NCI-H146 treated with DMSO at 0.1 percent for 48 hours (cell line): ENCODE measurements around the gene HOXC9.

Experiments used
- DNase-seq: peaks from one replicate; lab custom pipeline; 2025; ENCODE audit not compliant: unreplicated experiment; lab: John Stamatoyannopoulos, UW

HOXC9 gene

GRCh38 chr12:54012631-54013409 lies 12.9 kb downstream of the HOXC9 start:
- no peak for DNase-seq

- no peak for DNase-seq
These were observed 14.5 kb downstream of the HOXC9 start for GRCh38 chr12:54014377-54015017.

- no peak for DNase-seq
These were observed 15.3 kb downstream of the HOXC9 start for GRCh38 chr12:54015018-54015931.

GRCh38 chr12:54016051-54016450 lies 16.1 kb downstream of the HOXC9 start:
- DNase-seq = no peak

- no peak for DNase-seq
These were observed 16.6 kb downstream of the HOXC9 start for GRCh38 chr12:54016478-54016964.

- DNase-seq = no peak
These were observed 17.2 kb downstream of the HOXC9 start for GRCh38 chr12:54017027-54017788.

GRCh38 chr12:54017878-54018467 lies 18.0 kb downstream of the HOXC9 start:
- DNase-seq = peak; percentile 36

GRCh38 chr12:54018468-54018984 lies 18.6 kb downstream of the HOXC9 start:
- DNase-seq = no peak

- DNase-seq = no peak
These were observed 19.3 kb downstream of the HOXC9 start for GRCh38 chr12:54019091-54019811.

- DNase-seq = no peak
These were observed 20.1 kb downstream of the HOXC9 start for GRCh38 chr12:54019924-54020590.

GRCh38 chr12:54020591-54021405 lies 20.8 kb downstream of the HOXC9 start:
- DNase-seq = no peak

- no peak for DNase-seq
These were observed 21.6 kb downstream of the HOXC9 start for GRCh38 chr12:54021432-54022013.

GRCh38 chr12:54022960-54023884 lies 23.3 kb downstream of the HOXC9 start:
- DNase-seq = no peak

- no peak for DNase-seq
These were observed 24.2 kb downstream of the HOXC9 start for GRCh38 chr12:54024127-54024526.

- no peak for DNase-seq
These were observed 24.8 kb downstream of the HOXC9 start for GRCh38 chr12:54024581-54025305.
